K562 (cell line): ENCODE data around the gene MZB1. TPM values are rescaled to one million over a fixed set of nuclear protein-coding genes. Genes with fewer than 3 reads are reported as not detected.

Source experiments
- CAMTA2 ChIP-seq: fragments of 250-450 bp; sonication (Bioruptor Pico); conservative IDR thresholded peaks from 2 replicates; pipeline ENCODE4 v1.5.1; 2022
- ELF2 ChIP-seq: fragments of 250-450 bp; sonication (Bioruptor Pico); IDR thresholded peaks from 2 replicates; pipeline ENCODE4 v1.5.0; 2021; ENCODE audit warnings: mild to moderate bottlenecking
- FIP1L1 ChIP-seq: fragments of 200-400 bp; formaldehyde crosslinking; IDR thresholded peaks from 2 replicates; pipeline ENCODE4 v1.6.1; 2018; ENCODE audit warnings: mild to moderate bottlenecking, low read depth, low read length; ENCODE audit not compliant: poor library complexity, severe bottlenecking
- FOS ChIP-seq: IDR thresholded peaks from 3 replicates; pipeline ENCODE4 v1.6.1; 2011; ENCODE audit not compliant: insufficient read length; ENCODE audit errors: extremely low read depth
- FOXO4 ChIP-seq: fragments of 450-650 bp; formaldehyde crosslinking; IDR thresholded peaks from 2 replicates; pipeline ENCODE4 v1.4.0; 2020; ENCODE audit warnings: mild to moderate bottlenecking, moderate library complexity
- KDM2B ChIP-seq: fragments of 250-450 bp; sonication (Bioruptor Pico); IDR thresholded peaks from 2 replicates; pipeline ENCODE4 v1.8.0; 2021; ENCODE audit warnings: mild to moderate bottlenecking, moderate library complexity
- KHSRP ChIP-seq: fragments of 450-650 bp; IDR thresholded peaks from 2 replicates; pipeline ENCODE4 v1.6.1; 2017
- KLF16 ChIP-seq: IDR thresholded peaks from 2 replicates; pipeline ENCODE4 v1.6.1; 2016; ENCODE audit warnings: antibody characterized with exemption
- MNT ChIP-seq, 2 experiments: fragments of 450-650 bp; conservative IDR thresholded peaks; 2 replicates each; pipeline ENCODE4 v1.6.1; 2017; ENCODE audit warnings: mild to moderate bottlenecking in 2 of 2, moderate library complexity in 2 of 2
- NR2C2 ChIP-seq, 2 experiments: fragments of 200-800 bp in 1 of 2; sonication (Bioruptor generic) in 1 of 2; sonication (generic) in 1 of 2; formaldehyde crosslinking in 1 of 2; IDR thresholded peaks; 2 replicates each; pipeline versions ENCODE4 v1.6.1 to v1.8.0; 2016 to 2022; ENCODE audit warnings: mild to moderate bottlenecking in 1 of 2, missing compliant biosample characterization in 1 of 2, missing genetic modification characterization in 1 of 2, missing genetic modification reagents in 1 of 2
- RBM39 ChIP-seq: fragments of 200-400 bp; formaldehyde crosslinking; optimal IDR thresholded peaks from 2 replicates; pipeline ENCODE3; 2018; ENCODE audit warnings: low read depth, low read length
- TBL1XR1 ChIP-seq, 2 experiments: IDR thresholded peaks; 2 replicates each; pipeline ENCODE4 v1.6.1; 2012; ENCODE audit warnings: improper control_type of control experiment in 2 of 2, low read length in 2 of 2, mild to moderate bottlenecking in 1 of 2
- ZBTB7A ChIP-seq: IDR thresholded peaks from 2 replicates; pipeline ENCODE4 v1.6.1; 2011; ENCODE audit warnings: low read depth, mild to moderate bottlenecking, low read length, moderate library complexity, borderline replicate concordance; ENCODE audit not compliant: control insufficient read depth
- ZNF140 ChIP-seq: fragments of 250-450 bp; sonication (Bioruptor Pico); IDR thresholded peaks from 2 replicates; pipeline ENCODE4 v1.8.0; 2021; ENCODE audit warnings: moderate library complexity, mild to moderate bottlenecking, inconsistent platforms
- ZNF318 ChIP-seq, 2 experiments: fragments of 450-650 bp; IDR thresholded peaks; 2 replicates each; pipeline ENCODE4 v1.6.1; 2016; ENCODE audit warnings: mild to moderate bottlenecking in 2 of 2, borderline replicate concordance in 1 of 2, low read depth in 1 of 2, moderate library complexity in 1 of 2
- ZNF551 ChIP-seq: fragments of 250-450 bp; sonication (Bioruptor Pico); IDR thresholded peaks from 2 replicates; pipeline ENCODE4 v1.5.0; 2021; ENCODE audit warnings: mild to moderate bottlenecking, moderate library complexity
- polyA plus RNA-seq, 8 experiments: library from polyadenylated mRNA; depleted of rRNA in 4 of 8; stranded (reverse) in 5 of 8; unstranded in 3 of 8; fragments of >200 nt; fragmentation: Nextera tagmentation in 2 of 8; fragmentation: Illumina TruSeq in 1 of 8; extraction: Ambion mirVana in 2 of 8; extraction: Trizol in 1 of 8; gene quantifications; 2 replicates each; pipeline versions ENCODE4 v1.2.1 to v1.2.3, GENCODE V29; 2011 to 2014; ENCODE audit warnings: inconsistent platforms in 1 of 8, missing spikeins in 1 of 8
- total RNA-seq, 7 experiments: library from RNA; depleted of rRNA in 6 of 7; stranded (reverse); fragments of >200 nt in 6 of 7; fragmentation: Illumina TruSeq in 2 of 7; extraction: Trizol in 2 of 7; gene quantifications; 2 replicates each; pipeline versions ENCODE4 v1.2.1 to v1.2.3, GENCODE V29; 2011 to 2021; ENCODE audit warnings: low replicate concordance in 1 of 7

The MZB1 gene
- total and polyA plus RNA-seq, 9 of the 15 experiments (the other 6 are each of a cell fraction or from before 2014, with no cell fraction given) = 0.13 to 0.31 TPM; not detected in 7

- TF ChIP-seq TBL1XR1 (IDR thresholded peaks at IDR 0.05; ENCODE audit: low read length in 2 of 2) = peak in 1 of 2 experiments; percentile 56; a peak in 1 of 4 replicates
- TF ChIP-seq KHSRP = no peak
- no peak for TF ChIP-seq FOXO4 (CRISPR knock-in tag)
- no peak for TF ChIP-seq ELF2 (CRISPR knock-in tag)
- TF ChIP-seq ZNF318 (IDR thresholded peaks at IDR 0.05; ENCODE audit: borderline replicate concordance in 1 of 2, low read depth in 1 of 2) = no peak; a peak in 1 of 4 replicates
- TF ChIP-seq ZNF551 (CRISPR knock-in tag) = no peak
- peak; percentile 95 to 97 for TF ChIP-seq MNT (conservative IDR thresholded peaks at IDR 0.05)
- no peak; the same call in 1 of the 2 replicates for TF ChIP-seq KLF16
- TF ChIP-seq FIP1L1 = peak; percentile 78
- no peak for TF ChIP-seq RBM39
- TF ChIP-seq KDM2B (CRISPR knock-in tag) = no peak
- TF ChIP-seq ZNF140 = no peak
- no peak for TF ChIP-seq FOS
- peak; percentile 18; the same call in 1 of the 2 replicates for TF ChIP-seq NR2C2 (CRISPR knock-in tag; IDR thresholded peaks at IDR 0.05)
- TF ChIP-seq NR2C2 (tag; IDR thresholded peaks at IDR 0.05) = peak; percentile 77
- peak; percentile 92 for TF ChIP-seq ZBTB7A
- TF ChIP-seq CAMTA2 = no peak
Observed at GRCh38 chr5:139341689-139342422, 47.9 kb downstream of the MZB1 start, which contains the start of gene PAIP2 (continued).
